ENCODE results near the gene ABHD16B.

The ABHD16B gene

DNA sequence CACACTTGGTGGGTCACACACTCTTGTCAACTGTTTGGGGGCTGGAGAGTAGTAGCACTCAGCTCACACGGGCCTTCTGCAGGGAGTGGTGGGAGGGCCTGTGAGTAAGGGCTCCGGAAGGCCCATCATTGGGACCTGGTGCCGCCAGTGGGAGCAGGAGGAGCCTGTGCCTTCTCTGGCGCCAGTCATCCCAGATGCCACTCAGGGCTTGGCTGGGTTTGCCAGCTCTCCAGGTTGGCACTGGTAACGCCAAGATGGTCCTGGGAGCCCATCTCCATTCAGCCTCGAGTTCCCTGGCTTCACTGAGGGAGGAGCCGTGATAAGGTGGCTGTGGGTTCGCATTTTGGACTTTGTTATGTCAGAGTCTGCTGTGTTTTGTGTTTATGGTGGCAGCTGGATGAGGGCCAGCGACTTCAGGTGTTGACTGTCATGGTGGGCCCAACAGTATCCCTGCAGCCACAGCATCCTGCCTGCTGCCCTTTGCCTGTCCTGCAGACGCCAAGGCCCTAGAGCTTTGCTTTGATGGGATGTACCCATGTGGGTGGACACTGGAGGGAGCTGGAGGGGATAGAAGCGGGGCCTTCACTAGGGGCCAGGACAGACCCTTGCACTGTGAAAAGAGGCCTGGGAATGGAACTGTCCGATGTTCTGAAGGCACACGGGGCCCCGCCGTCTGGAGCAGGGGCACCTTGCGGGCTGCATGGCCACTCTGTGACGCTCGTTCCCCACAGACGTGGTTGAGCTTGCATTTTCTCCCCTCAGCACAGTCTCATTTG, 20.3 kb downstream of the ABHD16B start:
- no peak for DNase-seq

DNA sequence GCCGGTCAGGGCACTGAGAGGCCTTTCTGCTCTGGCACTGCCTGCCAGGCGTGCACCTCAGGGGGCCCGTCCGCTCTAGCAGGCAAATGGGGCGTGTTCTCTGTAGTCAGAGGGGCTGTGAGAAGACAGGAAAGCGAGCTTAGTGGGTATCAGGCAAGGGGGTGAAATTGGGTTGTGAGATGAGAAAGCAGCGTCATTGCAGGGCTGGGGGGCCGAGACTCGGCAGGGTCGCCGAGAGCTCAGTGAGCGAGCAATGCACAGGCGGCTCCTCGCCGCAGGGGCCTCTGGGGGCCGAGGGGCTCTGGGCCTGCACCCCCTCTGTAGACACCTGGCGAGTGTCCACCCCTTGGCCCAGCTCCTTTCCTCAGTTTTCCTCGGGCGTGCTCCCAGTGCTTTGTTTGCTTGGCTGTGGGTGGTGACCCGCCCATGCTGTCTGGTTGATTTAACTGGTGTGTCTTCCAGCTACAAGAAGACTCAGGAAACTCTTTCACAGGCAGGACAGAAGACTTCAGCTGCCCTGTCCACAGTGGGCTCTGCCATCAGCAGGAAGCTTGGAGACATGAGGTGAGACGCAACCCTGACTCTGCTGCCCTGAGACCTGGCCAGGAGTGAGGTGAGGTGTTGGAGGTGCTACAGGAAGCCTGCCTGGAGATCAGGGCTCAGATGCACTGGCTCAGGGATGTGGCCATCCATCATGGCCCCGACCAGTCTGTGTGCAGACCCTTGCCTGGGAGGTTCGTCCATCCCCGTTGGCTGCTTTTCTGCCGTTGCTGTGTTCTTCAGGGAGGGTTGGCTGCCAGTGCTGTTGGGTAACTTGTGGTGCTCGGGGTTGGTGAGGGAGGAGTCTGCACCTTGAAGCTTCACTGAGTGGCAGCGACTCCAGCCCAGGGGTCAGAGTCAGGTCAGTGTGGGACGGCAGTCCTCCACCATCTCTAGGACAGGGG, 21.2 kb downstream of the ABHD16B start:
- no peak for DNase-seq

DNA sequence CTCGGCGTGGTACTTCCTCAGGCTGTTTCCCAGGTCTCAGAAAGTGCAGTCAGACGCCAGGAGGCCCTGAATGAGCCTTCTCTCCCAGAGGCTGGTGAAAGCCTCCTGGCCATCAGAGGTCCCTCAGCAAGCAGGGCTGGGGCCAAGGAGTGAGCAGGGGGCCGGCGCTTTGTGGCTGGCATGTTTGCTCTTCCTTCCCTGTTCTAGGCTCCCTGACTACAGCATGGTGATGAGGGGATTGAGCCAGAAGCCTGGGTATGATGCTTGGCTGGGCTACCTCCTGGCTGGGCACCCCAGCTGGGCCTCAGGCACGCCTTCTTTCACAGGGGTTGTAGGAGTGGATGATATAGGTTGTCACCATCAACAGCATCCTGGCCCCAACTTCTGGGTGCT, 21.9 kb downstream of the ABHD16B start:
- no peak for DNase-seq

- DNase-seq = no peak
Measured at GRCh38 chr20:63884506-63885263, 23.4 kb downstream of the ABHD16B start.

GRCh38 chr20:63885264-63886053, 24.2 kb downstream of the ABHD16B start:
- DNase-seq = no peak

DNA sequence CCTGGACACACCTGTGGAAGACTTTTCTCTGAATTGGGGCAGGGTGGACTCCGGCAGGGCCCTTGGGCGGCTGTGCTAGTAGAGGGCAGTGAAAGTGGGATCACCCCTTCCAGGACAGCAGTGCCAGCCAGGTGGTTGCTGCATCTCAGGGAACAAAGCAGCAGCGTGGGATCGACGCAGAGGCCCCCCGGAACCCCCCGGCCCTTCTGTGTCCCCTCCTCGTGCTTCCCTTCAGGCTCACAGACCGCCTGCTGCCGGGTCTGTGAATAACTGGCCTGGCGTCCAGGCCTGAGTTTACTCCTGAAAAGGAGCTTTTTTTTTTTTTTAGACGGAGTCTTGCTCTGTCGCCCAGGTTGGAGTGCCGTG, 24.7 kb downstream of the ABHD16B start:
- no peak for DNase-seq

- no peak for DNase-seq
Measured at GRCh38 chr20:63886921-63887320, 25.6 kb downstream of the ABHD16B start.

GRCh38 chr20:63889241-63890200, 28.2 kb downstream of the ABHD16B start:
- DNase-seq = no peak

GRCh38 chr20:63890201-63890576, 28.9 kb downstream of the ABHD16B start:
- DNase-seq = no peak

GRCh38 chr20:63890616-63891015, 29.3 kb downstream of the ABHD16B start:
- no peak for DNase-seq

GRCh38 chr20:63891061-63892002, 30.0 kb downstream of the ABHD16B start:
- DNase-seq = no peak

DNA sequence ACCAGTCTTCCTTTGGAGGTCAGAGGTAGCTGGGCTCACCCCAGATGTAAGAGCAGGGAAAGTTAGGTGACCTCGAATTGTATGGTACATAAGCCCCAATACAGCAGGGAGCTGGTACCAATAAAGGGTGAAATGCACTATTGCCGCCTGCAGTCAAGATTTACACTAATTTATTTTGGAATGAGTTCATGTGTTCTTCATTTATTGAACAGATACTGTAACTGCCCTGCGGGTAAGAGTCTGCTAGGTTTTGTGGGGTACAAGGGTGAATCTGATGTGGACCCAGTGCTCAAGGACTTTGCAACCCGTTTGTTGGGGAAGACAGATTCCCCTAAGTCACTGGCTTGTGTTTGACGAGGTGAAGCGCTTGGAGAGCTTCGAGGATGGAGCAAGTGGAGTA, 31.1 kb downstream of the ABHD16B start:
- DNase-seq = no peak

DNA sequence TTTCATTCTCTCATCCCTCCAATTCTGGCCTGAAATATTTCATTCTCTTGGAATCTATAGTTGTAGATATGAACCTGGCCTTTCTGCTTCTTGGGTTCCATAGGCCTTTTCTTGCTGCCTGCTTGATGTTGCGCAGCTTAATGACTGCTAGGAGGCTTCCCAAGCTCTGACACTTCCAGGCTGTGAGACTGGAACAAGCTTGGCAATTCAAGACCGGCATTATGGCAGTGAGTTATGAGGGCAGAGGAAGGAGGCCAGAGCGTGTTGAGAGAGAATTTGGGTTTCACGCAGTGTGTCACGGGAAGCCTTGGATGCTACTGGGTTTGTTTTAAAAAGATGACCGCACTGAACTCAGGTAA, 32.7 kb downstream of the ABHD16B start:
- DNase-seq = no peak

DNA sequence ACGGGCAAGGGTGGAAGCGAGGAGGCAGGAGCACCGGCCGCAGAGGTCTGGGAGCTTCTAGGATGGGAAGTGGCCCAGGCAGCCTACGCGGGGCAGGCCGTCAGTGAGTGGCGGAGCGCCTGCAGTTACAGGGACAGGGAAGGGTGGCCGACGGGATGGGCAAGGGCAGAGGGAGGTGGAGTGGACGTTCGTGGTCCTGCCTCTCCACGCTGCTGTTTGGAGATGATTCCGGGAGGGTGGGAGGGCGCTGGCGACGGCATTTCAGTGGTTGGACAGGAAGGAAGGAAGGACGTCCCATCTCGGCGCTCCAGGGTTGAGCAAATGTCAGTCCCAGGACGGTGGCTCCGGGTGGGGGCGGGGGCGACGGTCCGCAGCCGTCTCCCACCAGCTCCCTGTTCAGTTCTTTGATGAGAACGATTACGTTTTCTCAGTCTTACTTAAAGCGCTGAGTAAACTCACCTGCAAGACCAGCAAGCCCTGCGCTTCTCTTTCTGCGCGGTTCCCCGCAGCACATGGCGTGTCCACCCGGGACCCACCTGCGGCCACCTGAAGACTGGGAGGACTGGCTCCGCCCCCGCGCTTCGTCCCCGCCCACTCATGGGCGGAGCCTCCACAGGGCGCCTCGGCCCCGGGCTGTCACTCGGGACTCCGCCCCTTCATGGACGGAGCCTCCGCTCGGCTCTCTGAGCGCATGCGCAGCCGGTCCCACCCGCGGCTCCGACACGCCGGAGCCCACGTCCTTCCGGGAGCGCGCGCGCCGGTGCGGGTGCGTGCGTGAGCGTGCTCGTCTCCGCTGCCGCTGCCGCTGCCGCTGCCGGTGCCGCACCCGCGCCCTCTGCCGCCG, 33.3 kb downstream of the ABHD16B start, which contains the start of gene DNAJC5:
Gene DNAJC5, plus strand, starts transcription at position 769 of the 844 bp plus-strand sequence. CDS start 33,220 bp downstream, outside the sequence.
- DNase-seq = peak; percentile 48

DNA sequence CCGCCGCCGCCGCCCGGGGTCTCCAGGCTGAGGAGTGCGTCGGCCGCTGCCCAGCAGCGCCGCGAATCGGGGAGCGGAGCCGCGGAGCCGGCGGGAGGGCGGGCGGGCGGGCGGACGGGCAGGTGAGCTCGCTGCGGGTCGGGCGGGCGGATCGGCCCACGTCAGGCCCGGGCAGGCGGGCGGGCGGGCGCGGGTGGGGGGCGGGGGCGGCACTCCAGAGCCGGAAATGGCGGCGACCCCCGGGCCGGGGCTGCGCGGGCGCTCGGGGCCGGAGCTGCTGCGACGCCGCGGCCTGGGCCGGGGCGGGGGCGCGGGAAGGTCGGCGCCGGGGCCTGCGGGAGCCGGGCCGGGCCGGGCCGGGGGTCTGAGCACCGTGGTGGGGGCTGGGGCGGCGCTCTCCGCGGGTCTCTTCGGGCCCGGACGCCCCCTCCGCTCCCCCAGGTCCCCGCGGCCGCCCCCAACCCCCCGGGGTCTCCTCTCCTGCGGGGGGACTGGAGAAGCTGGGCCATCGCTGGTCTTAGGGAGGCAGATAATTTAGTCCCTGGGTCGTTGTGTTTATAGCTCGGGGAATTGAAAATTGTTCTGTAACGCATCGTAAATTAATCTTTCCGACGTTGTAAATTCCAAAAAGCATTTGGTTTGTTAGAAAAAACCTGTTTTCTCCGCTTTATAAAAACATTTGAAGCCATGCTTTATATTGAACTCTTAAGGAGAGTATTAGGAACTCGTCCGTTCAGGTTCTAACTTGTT, 34.1 kb downstream of the ABHD16B start:
- DNase-seq = no peak

- no peak for DNase-seq
Measured at GRCh38 chr20:63895952-63896263, 34.6 kb downstream of the ABHD16B start.

DNA sequence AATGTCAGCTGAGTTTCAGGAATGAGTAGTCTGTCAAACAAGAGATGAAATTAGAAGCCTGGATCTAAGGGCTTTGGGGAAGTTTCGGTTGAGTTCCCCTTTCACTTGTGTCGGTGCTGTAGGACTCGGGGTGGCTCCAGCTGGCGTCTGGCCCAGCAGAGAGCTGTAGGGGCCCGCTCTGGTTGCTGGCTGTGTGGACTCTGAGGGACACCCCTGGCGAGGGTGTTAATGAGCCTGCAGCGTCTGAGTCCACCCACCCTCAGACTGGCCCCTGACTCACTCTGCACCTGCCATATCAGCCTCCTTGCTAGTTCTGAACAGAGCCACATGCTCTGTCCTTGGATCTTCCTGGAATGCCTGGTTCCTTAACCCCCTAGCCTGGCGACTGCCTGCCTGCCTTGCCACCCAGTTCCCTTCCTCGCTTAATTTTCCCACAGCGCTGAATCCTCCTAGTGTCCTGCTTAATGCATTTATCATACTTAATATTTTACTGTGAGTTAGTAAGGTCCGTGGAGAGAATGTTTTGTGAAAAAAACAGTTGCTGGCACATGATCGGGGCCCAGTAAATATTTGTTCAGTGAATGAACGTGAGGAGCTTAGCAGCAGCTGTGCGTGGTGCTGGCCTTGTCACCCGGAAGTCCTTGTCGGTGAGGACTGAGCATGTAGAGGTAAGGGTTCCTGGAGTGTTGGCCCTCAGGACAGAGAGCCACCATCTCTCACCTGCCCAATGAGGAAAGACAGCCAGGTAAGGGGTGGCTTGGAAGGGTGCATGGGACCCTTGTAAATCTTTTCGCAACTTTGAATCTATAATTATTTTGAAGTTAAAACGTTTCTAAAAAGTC, 35.2 kb downstream of the ABHD16B start:
- peak; percentile 9 for DNase-seq
